Ovary (tissue), 9 donors: ENCODE measurements around the gene HPS5. TPM values are rescaled to one million over a fixed set of nuclear protein-coding genes. Genes with fewer than 3 reads are reported as not detected.

Experiments
- DNase-seq, 5 donors: peaks; one replicate each; pipeline ENCODE4 v3.0.0-alpha.2; 2019 to 2020
- H3K27ac ChIP-seq, 2 donors: fragments of 200-600 bp; one replicate each; pipeline versions ENCODE4 v1.5.1 to v1.8.0; 2019 to 2022
- H3K27me3 ChIP-seq: fragments of 200-600 bp; one replicate; pipeline ENCODE4 v1.8.0; 2022
- H3K36me3 ChIP-seq: fragments of 200-600 bp; sonication (generic); one replicate; pipeline ENCODE4 v1.5.1; 2019
- H3K4me1 ChIP-seq: one replicate; pipeline ENCODE4 v1.8.1; 2013; ENCODE audit warnings: mild to moderate bottlenecking, moderate library complexity; ENCODE audit not compliant: insufficient read depth
- H3K4me3 ChIP-seq: fragments of 200-600 bp; sonication (generic); one replicate; pipeline ENCODE4 v1.5.1; 2017
- H3K9me3 ChIP-seq, 2 donors: fragments of 200-600 bp in 1 of 2; sonication (generic) in 1 of 2; one replicate each; pipeline versions ENCODE4 v1.5.1 to v1.8.1; 2013 to 2019; ENCODE audit warnings: mild to moderate bottlenecking in 1 of 2, moderate library complexity in 1 of 2
- CTCF ChIP-seq, 3 donors: fragments of 450-650 bp in 2 of 3; fragments of 200-600 bp in 1 of 3; IDR thresholded peaks; one replicate each; pipeline versions ENCODE4 v1.5.1 to v1.8.0; 2016 to 2022; ENCODE audit warnings: antibody characterized with exemption in 3 of 3, mild to moderate bottlenecking in 1 of 3
- EP300 ChIP-seq: sonication (generic); formaldehyde crosslinking; IDR thresholded peaks from one replicate; pipeline ENCODE4 v1.6.1; 2017; ENCODE audit warnings: antibody characterized with exemption
- POLR2A ChIP-seq: fragments of 450-650 bp; IDR thresholded peaks from one replicate; pipeline ENCODE4 v1.6.1; 2017; ENCODE audit warnings: antibody characterized with exemption, mild to moderate bottlenecking, moderate library complexity
- WGBS, 3 donors: extraction: QIAGEN DNeasy Blood & Tissue Kit in 1 of 3; methylation state at CpG; one replicate each; pipeline versions ENCODE4 v1.1.5 to v1.1.7; 2013 to 2017; 5-methylcytosine and 5-hydroxymethylcytosine counted together
- intact Hi-C, 4 donors: fragments of 100-400 bp; cut with DNase I; formaldehyde crosslinking; loops; one replicate each; pipeline versions ENCODE4 v1.11.0 to v1.15.1; 2022 to 2023
- polyA plus RNA-seq, 2 donors: library from polyadenylated mRNA; stranded (reverse); fragments of 200-250 nt in 1 of 2; fragments of 350-450 nt in 1 of 2; fragmentation: Illumina TruSeq in 1 of 2; extraction: RNeasy Lipid Tissue Mini Kit (QIAGEN cat#74804) in 1 of 2; gene quantifications; one replicate each; pipeline ENCODE4 v1.2.3, GENCODE V29; 2013 to 2014
- total RNA-seq, 7 donors: library from RNA; depleted of rRNA in 2 of 7; stranded (reverse); fragments of >200 nt in 2 of 7; fragmentation: NEBNext Ultra II Directional in 3 of 7; extraction: Animal tissue kit (Norgen Biotek cat#: 25700) in 3 of 7; gene quantifications; one replicate each; pipeline versions ENCODE4 v1.1.0 to v1.2.4, GENCODE V29; 2016 to 2023
- donor health status: DM: no; HTN: no; CAD: no; lungs with moderate emphysema.
- donor health status: DM: no; HTN: no; CAD: no.
- donor health status: Bipolar disorder and iron deficiency.
- donor health status: DM: yes; HTN: yes; CAD: no.
- donor health status: DM: no; HTN: no; CAD: no.
- donor health status: DM: yes; HTN: yes; CAD: no.

HPS5 gene
- total and polyA plus RNA-seq, 9 donors, result 11.0 to 32.7 (median 18.5) TPM

- Histone ChIP-seq H3K4me3 (no peak overlapping the region), H3K27me3 (no peaks in the 10 kb centered on the region), H3K36me3 (no peaks in the 10 kb centered on the region), H3K4me1 (no peaks in the 10 kb centered on the region), H3K27ac (no peak overlapping the region), H3K9me3 (no peaks in the 10 kb centered on the region)
- intact Hi-C loops, result no loop called here
- no peak for DNase-seq
- 94 to 98% (median 96%) methylated on average over 3 of the region's 3 CpGs for WGBS, 3 donors
- TF ChIP-seq POLR2A, result no peak
- TF ChIP-seq CTCF (IDR thresholded peaks at IDR 0.05), result no peak
- TF ChIP-seq EP300, result no peak
These were observed 45.5 kb upstream of the HPS5 start for GRCh38 chr11:18367431-18367830.

- 89 to 94% (median 91%) methylated on average over 4 of the region's 4 CpGs for WGBS, 3 donors
- H3K36me3 ChIP-seq, result no peaks in the 10 kb centered on the region
- H3K4me1 ChIP-seq, result no peaks in the 10 kb centered on the region
- H3K27ac ChIP-seq, result no peak overlapping the region
- H3K27me3 ChIP-seq, result no peaks in the 10 kb centered on the region
- TF ChIP-seq CTCF (IDR thresholded peaks at IDR 0.05), result no peak
- TF ChIP-seq POLR2A, result no peak
- no peak for TF ChIP-seq EP300
- no peak for DNase-seq
- no peak overlapping the region for H3K4me3 ChIP-seq
- H3K9me3 ChIP-seq, result no peaks in the 10 kb centered on the region
- intact Hi-C loops, result no loop called here
These were observed 44.3 kb upstream of the HPS5 start for GRCh38 chr11:18366286-18366685.

DNA sequence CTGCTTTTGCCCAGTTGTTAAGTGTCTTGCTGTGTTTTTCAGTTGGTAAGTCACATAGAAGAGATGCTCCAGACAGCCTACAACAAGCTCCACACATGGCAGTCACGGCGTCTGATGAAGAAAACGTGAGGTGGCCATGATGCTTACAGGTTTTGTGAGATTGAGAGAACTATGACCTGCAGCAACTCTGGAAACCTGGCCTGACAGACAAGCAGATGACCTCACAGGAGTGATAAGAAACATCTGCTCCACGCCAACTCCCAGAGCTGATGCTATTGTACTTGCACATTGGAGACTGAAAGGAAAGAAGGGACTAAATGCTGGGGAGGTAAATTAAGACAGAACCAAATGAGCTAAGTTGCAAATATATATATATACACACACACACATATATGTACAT lies 43.8 kb upstream of the HPS5 start:
- no peak for TF ChIP-seq CTCF (IDR thresholded peaks at IDR 0.05)
- TF ChIP-seq POLR2A, result no peak
- no peak for TF ChIP-seq EP300
- Histone ChIP-seq H3K9me3 (no peaks in the 10 kb centered on the region), H3K36me3 (no peaks in the 10 kb centered on the region), H3K27ac (no peak overlapping the region), H3K27me3 (no peaks in the 10 kb centered on the region), H3K4me1 (no peaks in the 10 kb centered on the region), H3K4me3 (no peak overlapping the region)
- intact Hi-C loops, result no loop called here
- WGBS, 3 donors, result 85 to 93% (median 88%) methylated on average over 4 of the region's 4 CpGs
- DNase-seq, result no peak

DNA sequence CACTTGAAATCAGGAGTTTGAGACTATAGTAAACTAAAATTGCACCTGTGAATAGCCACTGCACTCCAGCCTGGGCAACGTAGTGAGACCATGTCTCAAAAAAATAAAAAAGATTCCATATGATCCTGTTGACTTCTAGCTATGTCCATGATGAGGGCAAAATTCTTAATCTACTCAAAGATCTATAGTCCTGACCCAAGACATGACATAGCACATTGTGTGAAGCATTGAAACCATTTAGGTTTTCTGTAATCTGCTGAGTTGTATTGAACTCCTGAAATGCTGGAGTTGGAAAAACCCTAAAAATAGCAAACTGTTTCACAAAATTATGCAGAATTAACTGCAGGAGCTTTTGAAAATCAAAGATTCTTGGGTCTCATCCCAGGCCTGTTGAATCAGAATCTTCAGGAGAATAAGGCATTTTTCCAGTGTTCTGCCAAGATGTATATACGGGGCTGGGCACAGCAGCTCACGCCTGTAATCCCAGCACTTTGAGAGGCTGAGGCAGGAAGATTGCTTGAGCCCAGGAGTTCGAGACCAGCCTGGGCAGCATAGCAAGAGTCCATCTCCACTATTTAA lies 42.6 kb upstream of the HPS5 start:
- whole genome bisulfite sequencing, 3 donors, result 77 to 92% (median 90%) methylated on average over 4 of the region's 4 CpGs
- Histone ChIP-seq H3K9me3 (no peaks in the 10 kb centered on the region), H3K36me3 (no peaks in the 10 kb centered on the region), H3K4me3 (no peak overlapping the region), H3K27me3 (no peaks in the 10 kb centered on the region), H3K4me1 (no peaks in the 10 kb centered on the region), H3K27ac (no peak overlapping the region)
- TF ChIP-seq CTCF (IDR thresholded peaks at IDR 0.05) (no peak), EP300 (no peak), POLR2A (no peak)
- no peak for DNase-seq
- intact Hi-C loops, result no loop called here

DNA sequence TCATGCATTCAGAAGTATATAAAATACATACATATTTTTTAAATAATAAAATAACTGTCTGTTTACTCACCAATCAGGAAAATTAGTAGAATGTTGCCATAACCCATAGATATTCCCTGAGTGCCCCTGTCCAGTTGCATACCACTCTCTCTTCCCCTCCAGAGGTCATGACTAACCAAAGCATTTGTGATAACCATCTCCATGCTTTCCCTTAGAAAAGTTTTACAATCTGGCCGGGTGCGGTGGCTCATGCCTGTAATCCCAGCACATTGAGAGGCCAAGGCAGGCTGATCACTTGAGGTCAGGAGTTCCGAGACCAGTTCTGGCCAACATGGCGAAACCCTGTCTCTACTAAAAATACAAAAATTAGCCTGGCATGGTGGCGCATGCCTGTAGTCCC lies 39.2 kb upstream of the HPS5 start:
- Histone ChIP-seq H3K36me3 (no peaks in the 10 kb centered on the region), H3K27me3 (no peaks in the 10 kb centered on the region), H3K4me3 (no peak overlapping the region), H3K4me1 (no peaks in the 10 kb centered on the region), H3K9me3 (no peaks in the 10 kb centered on the region), H3K27ac (no peak overlapping the region)
- TF ChIP-seq POLR2A (no peak), CTCF (IDR thresholded peaks at IDR 0.05) (no peak), EP300 (no peak)
- no peak for DNase-seq
- 88 to 97% (median 93%) methylated on average over 5 of the region's 5 CpGs for WGBS, 3 donors
- intact Hi-C loops, result no loop called here
